HG02852 (cell line): ENCODE measurements around the gene KCNK15.

Experiments
- ATAC-seq: cut with Tn5 transposase; IDR thresholded peaks from one replicate; pipeline ENCODE4 v1.9.1; 2021; ENCODE audit warnings: mild to moderate bottlenecking, moderate library complexity; ENCODE audit not compliant: unreplicated experiment

Gene KCNK15

DNA sequence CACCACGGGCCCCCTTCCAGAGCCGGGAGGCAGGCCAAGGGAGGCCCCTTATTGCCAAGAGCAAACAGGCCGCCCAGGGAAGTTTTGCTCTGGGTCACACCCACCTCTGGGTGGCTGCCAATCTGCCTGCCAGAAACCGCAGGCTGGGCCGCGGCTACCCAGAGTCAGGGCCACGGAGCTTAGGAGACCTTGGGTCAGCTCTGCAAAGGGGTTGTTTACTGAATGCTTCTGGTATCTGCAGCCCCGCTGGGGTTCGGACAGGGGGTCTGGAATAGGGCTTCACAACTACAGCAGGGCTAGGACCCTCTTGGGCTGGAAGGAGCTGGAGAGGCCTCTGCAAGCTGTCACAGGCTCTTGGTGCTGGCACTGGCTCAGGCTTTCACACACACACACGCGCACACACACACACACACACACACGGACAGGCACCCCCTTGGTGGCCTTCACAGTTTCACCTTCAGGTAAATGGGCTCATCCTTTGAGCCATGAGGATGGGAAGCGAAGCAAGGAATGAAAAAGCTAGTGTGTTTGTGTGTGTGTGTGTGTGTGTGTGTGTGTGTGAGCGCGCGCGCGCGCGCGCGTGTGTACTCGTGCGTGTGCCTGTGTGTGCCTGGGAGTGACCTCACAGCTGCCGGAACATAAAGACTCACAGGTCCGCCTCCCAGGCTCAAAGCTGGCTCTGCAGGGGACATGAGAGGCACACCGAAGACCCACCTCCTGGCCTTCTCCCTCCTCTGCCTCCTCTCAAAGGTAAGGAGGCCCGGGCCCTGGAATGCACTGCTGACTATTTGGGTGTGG is 30.8 kb upstream of the KCNK15 start, which contains the start of gene CCN5:
TSS of gene CCN5 (plus strand) at position 669 of the 798 bp plus-strand sequence. CDS start at position 691, 22 bp downstream.
- no peak for ATAC-seq

DNA sequence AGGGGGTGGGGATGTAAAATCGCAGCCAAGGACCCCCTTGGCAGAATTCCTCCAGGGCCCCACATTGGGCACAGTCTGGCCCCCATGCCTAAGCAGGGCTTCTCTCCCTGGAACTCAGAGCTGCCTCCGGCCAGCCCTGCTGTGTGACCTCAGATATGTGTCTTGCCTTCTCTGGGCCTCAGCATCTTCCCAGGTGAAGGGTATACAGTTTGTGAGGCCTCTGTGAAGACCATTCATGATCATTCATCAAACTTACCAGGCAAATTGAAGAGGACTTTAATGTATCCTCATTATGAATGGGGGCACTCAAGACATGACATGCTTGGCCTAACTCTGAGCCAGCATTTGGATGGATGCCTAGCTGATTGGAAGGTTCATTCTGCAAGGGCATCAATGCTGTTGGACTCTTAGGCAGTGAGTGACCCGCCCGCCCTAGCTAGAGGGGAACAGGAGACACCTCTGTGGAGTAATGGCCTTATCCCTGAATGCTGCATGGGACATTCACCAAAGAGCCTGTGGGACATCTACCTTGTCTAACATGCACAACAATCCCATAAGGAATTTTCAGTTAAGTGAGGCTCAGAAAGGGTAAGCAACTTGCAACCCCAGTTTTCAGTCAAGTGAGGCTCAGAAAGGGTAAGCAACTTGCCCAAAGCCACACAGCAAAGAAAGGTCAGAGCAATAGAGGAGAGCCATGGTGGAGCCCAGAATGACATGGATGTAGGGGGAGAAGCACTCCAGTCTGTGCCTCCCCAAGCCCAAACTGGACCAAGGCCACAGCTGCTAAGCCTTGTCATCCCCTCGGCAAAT is 30.0 kb upstream of the KCNK15 start:
- no peak for ATAC-seq

DNA sequence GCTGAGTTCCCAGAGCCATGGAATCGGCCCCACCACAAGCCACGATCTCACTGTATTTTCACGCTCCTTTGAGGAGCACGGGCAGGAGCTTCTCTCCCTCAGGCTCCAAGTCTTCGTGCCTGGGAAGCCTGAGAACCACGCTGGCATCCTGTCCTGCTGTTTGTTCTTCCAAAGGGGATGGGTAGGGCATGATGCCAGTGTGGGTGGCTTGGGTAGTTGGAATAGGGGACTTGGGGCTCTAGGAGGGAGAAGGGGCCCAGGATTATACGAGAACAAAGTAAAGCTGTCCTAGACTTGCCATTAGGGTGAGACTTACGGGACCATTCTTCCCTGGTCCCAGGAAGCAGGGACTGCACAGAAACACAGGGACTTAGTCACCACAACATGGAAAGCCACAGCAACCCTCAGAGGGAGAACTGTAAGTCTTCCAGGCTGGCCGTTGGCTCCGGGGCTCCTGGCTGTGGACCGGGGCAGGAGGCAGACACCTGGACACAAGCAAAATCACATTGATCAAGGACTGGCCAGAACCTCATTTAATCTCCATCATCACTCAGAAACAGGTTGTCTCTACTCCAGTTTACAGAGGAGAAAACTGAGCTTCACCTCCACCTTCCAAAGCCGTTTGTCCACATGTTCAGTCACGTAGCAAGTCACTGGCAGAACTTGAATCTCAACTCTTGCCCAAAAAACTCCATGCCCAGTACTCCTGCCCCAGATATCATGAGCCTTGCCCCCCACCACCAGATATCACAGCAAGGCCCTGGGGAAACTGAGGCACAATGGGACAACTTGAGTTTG is 29.2 kb upstream of the KCNK15 start:
- ATAC-seq, result no peak

DNA sequence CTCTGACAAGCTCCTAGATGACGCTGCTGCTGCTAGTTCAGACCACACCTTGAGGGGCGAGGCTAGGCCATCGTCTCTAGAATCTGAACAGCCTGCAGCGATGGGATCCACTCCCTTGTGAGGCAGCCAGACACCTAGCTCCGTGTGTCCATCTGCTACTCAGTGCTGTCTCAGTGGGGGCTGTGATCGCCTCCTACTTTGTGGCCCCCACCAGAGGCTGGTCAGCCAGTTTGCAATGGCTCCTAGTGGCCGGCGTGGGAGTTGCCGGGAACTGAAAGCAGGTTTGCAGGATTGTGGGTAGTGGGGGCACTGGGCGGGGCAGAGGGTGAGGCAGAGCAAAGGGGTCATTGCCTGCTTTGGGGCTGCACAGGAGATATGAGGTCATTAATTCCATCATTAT is 27.7 kb upstream of the KCNK15 start:
- ATAC-seq, result no peak

DNA sequence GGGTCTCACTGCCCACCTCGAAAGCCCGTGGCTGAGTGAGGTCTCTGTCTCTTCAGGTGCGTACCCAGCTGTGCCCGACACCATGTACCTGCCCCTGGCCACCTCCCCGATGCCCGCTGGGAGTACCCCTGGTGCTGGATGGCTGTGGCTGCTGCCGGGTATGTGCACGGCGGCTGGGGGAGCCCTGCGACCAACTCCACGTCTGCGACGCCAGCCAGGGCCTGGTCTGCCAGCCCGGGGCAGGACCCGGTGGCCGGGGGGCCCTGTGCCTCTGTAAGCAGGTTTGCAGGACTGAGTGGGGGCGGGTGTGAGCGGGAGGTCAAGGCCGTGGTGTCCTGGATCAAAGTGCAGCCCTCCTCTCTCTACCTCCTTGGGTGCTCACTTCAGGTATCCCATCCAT is 25.8 kb upstream of the KCNK15 start:
- ATAC-seq, result no peak

DNA sequence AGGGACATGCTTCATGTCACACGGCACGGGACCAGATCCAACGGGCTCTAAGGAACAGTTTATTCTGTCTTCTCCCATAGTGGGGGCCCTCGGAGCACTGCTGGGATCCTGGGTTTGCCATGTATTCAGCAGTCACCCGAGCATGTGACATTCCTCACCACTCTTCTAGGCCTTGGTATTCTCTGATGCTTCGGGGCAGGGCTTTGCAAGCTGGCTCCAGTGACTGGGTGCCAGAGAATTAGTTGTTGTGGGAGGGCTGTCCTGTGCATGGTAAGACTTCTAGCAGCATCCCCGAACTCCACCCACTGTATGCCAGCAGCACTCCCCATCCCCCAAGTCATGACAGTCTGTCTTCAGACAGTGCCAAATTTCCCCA is 25.1 kb upstream of the KCNK15 start:
- no peak for ATAC-seq

DNA sequence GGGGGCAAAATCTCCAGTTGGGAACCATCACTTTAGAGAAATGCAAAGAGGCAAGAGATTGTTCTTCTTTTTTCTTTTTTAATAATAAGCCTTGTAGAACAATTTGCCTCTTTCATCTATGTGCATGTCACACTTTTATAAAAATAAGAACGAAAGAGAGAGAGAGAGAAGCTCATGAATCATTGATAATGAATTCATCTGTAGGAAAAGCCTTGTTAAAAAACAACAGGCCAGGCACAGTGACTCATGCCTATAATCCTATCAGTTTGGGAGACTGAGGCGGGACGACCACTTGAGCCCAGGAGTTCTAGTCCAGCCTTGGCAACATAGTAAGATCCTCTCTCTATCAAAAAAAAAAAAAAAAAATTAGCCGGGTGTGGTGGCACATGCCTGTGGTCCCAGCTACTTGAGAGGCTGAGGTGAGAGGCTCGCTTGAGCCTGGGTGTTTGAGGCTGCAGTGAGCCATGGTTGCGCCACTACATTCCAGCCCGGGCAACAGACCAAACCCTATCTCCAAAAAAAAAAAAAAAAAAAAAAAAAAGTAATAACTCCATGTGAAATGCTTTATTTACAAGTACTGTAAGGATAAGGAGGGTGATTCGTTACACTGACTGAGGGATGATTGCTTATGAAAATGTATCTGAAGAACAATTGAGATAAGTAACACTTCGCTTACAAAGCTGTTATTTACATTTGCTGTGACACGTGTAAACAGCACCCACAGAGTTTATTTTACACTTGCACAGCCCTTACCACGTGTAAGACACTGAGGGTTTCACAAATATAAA is 24.5 kb upstream of the KCNK15 start:
- ATAC-seq, result no peak

DNA sequence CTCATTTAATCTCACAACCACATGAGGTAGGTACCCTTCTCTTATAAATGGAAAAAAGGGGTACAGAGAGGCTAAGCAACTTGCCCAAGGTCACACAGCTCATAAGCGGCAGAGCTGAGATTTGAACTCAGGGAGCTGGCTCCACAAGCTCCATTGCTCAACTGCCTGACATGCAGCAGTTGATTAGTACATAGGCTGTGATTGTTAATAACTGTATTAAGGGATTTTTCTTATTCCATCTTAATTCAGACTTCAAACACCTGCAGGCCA is 23.9 kb upstream of the KCNK15 start:
- ATAC-seq, result no peak

DNA sequence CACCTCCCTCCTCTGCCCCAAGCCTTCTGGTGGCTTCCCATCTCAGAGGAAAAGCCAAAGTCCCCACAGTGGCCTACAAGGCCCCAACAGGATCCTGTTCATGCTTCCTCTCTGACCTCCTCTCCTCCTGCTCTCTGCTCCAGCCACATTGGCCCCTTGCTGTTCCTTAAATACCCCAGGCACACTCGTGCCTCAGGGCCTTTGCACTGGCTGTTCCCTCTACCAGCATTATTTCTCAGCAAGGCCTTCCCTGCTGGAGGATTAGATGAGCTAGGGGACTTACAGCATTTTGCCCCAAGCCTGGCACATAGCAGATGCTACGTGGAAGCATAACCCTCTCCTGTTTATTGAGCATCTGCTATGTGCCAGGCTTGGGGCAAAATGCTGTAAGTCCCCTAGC is 22.7 kb upstream of the KCNK15 start:
- ATAC-seq, result no peak

DNA sequence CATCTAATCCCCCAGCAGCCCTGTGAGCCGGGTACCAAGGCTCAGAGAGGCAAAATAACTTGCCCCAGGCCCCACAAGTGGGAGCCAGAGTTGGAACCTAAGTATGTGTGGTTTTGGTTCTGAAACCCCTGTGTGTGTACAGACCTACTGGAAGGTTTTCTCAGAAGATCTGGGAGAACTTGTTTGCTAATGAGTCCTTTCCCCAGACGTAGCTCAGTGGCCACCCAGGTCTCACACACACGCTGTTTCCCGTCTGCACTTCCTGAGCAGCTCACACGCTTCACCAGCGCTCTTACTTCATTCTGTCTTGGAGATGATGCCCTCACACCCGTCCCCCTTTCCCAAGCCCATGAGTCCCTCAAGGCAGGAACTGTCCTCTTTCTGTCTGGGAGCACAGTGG is 22.3 kb upstream of the KCNK15 start:
- no peak for ATAC-seq

DNA sequence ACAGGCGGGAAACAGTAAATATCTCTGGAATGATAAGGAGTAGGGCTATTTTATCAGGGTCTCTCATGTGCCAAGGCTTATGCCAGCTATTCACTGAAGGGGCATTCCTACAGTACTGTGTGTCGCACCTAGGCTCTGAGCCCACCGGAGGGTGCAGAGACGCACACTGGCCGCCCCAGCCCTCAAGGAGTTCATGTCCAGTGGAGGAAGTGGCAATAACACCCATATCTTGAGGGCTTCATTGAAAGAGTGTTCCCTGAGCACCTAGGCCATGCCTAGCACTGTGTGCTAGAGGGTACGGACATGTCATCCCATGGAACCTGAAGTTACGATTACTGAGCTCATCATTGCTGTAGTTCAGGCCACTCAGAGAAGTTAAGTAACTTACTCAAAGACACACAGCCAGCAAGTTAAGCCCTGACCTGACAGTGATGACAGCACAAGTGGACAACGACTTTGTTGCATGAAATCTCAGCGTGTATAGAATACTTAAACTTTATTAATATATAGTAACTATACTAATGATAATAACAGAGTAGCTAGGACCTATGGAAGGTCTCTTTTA is 21.8 kb upstream of the KCNK15 start:
- ATAC-seq, result no peak

DNA sequence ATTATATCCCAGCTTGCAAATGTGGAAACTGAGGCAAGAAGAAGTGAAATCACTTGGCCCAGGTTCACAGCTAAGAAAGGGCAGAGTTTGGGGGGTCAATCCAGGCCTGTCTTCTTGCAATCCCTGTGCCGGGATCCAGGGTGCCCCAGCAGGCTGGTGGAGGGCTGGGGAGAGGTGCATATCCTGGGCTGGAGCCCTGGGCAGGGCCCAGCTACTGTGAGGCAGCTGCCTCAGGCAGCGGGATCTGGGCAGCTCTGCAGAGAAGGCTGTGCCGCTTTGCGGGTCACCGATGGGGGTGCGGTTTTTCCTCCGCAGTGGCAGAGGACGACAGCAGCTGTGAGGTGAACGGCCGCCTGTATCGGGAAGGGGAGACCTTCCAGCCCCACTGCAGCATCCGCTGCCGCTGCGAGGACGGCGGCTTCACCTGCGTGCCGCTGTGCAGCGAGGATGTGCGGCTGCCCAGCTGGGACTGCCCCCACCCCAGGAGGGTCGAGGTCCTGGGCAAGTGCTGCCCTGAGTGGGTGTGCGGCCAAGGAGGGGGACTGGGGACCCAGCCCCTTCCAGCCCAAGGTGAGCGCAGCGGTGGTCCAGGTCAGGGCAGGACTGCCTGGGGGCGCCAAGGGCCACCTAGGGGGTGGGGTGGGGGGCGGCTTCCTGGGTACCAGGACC is 21.1 kb upstream of the KCNK15 start:
- ATAC-seq, result no peak

DNA sequence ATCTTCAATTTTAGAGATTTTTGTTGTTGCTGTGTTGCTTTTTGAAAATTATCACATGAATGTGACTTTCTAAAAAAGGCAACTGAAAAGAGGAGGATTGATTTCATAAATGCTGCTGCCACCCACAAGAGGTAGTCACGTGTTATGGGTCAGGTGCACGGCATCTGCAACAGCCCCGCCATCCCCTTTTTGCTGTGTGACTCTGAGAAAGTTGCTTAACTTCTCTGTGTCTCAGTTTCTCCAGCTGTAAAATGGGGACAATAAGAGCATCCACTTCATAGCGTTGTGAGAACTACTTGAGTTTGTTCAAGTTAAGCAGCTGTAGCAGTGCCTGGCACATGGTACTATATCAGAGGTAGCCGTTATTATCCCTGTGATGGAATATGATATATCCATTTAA is 19.8 kb upstream of the KCNK15 start:
- no peak for ATAC-seq

DNA sequence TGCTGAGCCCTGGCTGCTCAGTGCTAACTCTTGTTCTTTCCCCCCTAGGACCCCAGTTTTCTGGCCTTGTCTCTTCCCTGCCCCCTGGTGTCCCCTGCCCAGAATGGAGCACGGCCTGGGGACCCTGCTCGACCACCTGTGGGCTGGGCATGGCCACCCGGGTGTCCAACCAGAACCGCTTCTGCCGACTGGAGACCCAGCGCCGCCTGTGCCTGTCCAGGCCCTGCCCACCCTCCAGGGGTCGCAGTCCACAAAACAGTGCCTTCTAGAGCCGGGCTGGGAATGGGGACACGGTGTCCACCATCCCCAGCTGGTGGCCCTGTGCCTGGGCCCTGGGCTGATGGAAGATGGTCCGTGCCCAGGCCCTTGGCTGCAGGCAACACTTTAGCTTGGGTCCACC is 18.6 kb upstream of the KCNK15 start:
- no peak for ATAC-seq

DNA sequence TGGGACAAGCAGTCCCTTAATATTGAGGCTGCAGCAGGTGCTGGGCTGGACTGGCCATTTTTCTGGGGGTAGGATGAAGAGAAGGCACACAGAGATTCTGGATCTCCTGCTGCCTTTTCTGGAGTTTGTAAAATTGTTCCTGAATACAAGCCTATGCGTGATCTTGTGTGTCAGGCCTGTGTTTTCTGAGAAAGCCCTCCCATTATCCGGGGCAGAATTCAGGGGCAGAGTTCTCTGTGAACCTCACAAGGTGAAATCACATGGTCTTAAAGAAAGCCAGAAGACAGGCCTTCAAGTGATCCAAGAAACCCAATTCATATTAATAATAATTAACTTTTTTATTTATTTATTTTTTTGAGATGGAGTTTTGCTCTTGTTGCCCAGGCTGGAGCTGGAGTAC is 18.0 kb upstream of the KCNK15 start:
- no peak for ATAC-seq

DNA sequence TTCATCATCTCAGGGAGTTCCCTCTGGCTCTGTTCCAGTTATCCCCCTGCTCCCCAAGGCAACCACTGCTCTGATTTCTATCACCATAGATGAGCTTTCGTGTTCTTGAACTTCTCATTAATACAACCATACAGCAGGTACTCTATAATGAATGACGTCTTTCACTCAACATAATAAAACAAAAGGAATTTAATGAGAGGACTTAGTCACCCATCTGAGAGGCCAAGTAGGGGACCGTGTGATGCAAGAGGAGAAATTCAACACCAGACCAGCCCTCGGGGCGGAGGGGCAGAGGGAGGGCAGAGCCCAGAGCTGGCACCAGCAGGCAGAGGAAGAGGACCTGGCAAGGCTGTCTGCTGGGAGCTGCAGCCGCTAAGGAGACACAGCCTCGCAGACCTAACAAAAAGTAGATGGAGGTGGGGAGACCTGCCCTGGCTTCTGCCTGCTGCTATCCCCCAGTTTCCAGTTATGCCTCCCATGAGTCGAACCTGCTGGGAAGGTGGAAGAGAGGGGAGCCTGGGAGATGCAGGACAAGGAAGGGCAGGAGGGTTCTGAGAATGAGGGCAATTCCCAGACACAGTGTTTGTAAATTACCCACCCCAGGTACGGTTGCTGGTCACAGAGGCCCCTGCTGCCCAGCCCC is 16.7 kb upstream of the KCNK15 start:
- ATAC-seq, result no peak

DNA sequence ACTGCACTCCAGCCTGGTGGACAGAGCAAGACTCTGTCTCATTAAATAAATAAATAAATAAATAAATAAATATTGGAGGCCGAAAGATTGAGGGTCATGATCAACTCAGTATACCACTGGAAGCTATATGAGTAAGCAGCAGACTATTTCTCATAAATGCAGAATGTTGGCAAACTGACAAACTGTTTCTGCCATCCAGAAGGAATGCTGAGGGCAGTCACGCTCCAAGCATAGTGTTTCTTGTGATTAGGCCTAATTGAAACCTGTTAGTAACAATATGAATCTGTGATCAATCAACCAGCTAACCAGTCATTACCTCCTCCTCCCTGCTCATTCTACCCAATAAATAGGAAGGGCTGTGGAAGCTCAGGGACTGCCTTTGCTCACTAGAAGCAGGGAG is 15.2 kb upstream of the KCNK15 start:
- no peak for ATAC-seq

DNA sequence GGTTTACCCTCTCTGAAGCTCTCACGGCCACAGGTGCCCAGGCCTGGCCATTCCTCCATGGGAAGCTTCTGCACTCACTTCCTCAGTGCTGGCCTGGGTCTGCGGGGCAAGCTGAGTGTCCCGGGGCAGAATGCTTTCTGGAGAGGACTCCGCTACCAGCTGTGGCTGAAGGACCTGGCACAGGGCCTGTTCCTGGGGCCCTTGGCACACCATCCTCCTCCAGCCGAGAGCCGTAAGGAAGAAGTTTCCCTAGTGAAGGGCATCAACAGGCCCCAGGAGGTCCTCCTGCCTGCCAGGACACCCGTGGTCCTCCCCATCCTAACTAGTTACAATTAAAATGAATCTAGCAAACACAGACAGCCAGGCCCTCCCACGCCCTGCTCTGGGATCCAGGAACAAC is 14.0 kb upstream of the KCNK15 start:
- ATAC-seq, result no peak

DNA sequence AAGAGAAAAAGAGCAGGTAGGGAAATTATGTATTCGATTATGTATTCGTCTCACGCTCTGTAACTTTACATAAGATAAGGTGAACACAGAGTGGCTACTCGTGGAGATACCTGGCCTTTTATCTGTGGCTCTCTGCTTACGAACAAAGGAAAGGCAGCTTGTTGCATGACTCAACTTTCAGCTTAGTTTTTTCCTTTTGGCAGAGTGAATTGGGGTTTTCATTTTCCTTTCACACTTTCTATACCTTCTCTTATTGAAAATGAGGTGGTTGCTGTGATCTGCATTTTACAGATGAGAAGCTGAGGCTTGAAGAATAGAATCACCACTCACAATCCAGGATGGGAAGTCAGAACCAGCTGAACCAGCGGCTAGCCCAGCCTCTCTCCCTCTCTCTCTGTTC is 13.3 kb upstream of the KCNK15 start:
- no peak for ATAC-seq
